Activated CD8-positive, alpha-beta T cell treated with anti-CD3 and anti-CD28 coated beads for 36 hours (primary cell): ENCODE measurements around the gene NRXN3. TPM values are rescaled to one million over a fixed set of nuclear protein-coding genes. Genes with fewer than 3 reads are reported as not detected.

Experiments
- ATAC-seq: fragments of 200-7000 bp; cut with Tn5 transposase; one replicate; pipeline ENCODE4 v1.10.0; 2021; ENCODE audit warnings: mild to moderate bottlenecking, moderate library complexity
- CTCF ChIA-PET: fragments of 350-600 bp; sonication (Branson Sonifier 250); formaldehyde crosslinking; loops from one replicate; lab custom pipeline; 2021; ENCODE audit warnings: antibody characterized with exemption; lab: Charles Lee
- POLR2A ChIA-PET: fragments of 350-600 bp; sonication (Branson Sonifier 250); formaldehyde crosslinking; loops from one replicate; lab custom pipeline; 2021; ENCODE audit warnings: antibody characterized with exemption; lab: Charles Lee
- DNase-seq: peaks from one replicate; pipeline ENCODE4 v3.0.0-alpha.2; 2020
- H3K27ac Mint-ChIP-seq: one replicate; pipeline ENCODE4 v1.8.0; 2021; ENCODE audit warnings: mild to moderate bottlenecking, mixed read lengths
- H3K27me3 Mint-ChIP-seq: one replicate; pipeline ENCODE4 v1.8.0; 2021; ENCODE audit warnings: mixed read lengths
- H3K36me3 Mint-ChIP-seq: one replicate; pipeline ENCODE4 v1.8.0; 2021; ENCODE audit warnings: low read depth, mixed read lengths
- H3K4me1 Mint-ChIP-seq: one replicate; pipeline ENCODE4 v1.8.0; 2021; ENCODE audit warnings: low read depth, mixed read lengths
- H3K4me3 Mint-ChIP-seq: one replicate; pipeline ENCODE4 v1.8.0; 2021; ENCODE audit warnings: mild to moderate bottlenecking, moderate library complexity, mixed read lengths
- H3K9me3 Mint-ChIP-seq: one replicate; pipeline ENCODE4 v1.8.0; 2021; ENCODE audit warnings: mixed read lengths
- CTCF ChIP-seq: fragments of 200-600 bp; IDR thresholded peaks from one replicate; pipeline ENCODE4 v1.8.0; 2022; ENCODE audit warnings: antibody characterized with exemption, mild to moderate bottlenecking
- intact Hi-C: fragments of 100-400 bp; cut with micrococcal nuclease; formaldehyde crosslinking; loops from one replicate; pipeline ENCODE4 v1.10.0; 2022
- total RNA-seq, 2 experiments: library from RNA; stranded (reverse); gene quantifications; one replicate each; pipeline ENCODE4 v1.2.3, GENCODE V29; 2021

NRXN3 gene
- total RNA-seq, 2 experiments from 2014 or later: not detected

DNA sequence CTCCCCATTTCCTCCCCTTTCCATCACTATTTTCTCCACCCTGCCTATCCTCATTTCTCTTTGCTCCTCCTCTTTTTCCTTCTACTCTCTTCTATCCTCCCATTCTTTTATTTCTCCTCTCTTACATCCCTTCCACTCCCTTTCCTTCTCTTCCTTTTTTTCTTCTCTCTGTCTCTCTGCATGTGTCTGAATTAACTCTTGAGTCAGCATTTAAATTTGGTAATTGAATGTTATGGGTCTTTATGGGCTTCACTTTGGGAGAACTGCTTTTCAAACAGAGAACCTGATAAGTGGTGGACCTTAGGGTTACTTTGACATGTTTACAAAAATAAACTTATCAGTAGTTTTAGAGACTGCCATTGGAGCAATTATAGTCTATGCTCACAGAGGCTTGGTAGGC, 992.7 kb downstream of the NRXN3 start:
- H3K27me3 Mint-ChIP-seq: no peaks in the 10 kb centered on the region
- no peaks in the 10 kb centered on the region for H3K36me3 Mint-ChIP-seq
- intact Hi-C loops: no loop called here
- no peak for ATAC-seq
- H3K4me3 Mint-ChIP-seq: no peak overlapping the region
- DNase-seq: no peak
- CTCF ChIA-PET: no interaction called here
- TF ChIP-seq CTCF: no peak
- H3K27ac Mint-ChIP-seq: no peak overlapping the region
- no peaks in the 10 kb centered on the region for H3K4me1 Mint-ChIP-seq
- peaks cover 12% of the 10 kb centered on the region for H3K9me3 Mint-ChIP-seq
- POLR2A ChIA-PET: no interaction called here

DNA sequence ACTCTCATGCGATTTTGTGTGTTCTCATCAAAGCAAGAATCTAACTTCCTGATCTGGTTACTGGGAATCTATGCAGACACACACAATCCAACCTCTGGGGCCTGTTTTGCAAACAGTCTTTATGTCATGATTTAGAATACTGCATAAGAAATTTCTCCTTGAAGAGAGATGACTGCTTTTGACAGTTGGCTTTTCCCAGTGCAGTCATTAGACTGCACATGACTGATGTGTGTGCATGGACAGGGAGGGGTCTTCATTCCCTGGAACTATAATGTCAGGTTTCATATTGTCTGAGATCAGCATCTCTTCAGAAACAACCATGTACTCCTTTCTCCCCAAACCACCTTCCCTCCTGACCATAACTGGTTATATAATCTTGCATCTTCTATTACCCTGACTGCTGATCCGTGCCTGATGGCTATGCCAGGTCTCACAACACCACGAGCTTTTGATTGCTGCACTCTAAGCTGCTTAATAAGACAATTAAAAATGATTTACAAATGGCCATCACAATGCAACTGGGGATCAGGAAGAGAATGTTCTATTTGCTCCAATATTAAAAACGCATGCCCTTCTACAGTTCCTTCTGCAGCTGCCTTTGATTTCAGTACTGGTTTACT, 995.4 kb downstream of the NRXN3 start:
- intact Hi-C loops: no loop called here
- ATAC-seq (no peak), DNase-seq (no peak)
- Mint-ChIP-seq H3K4me1 (no peaks in the 10 kb centered on the region), H3K4me3 (no peak overlapping the region), H3K27ac (no peak overlapping the region), H3K9me3 (peaks cover 12% of the 10 kb centered on the region), H3K27me3 (no peaks in the 10 kb centered on the region), H3K36me3 (no peaks in the 10 kb centered on the region)
- ChIA-PET CTCF (no interaction called here), POLR2A (no interaction called here)
- no peak for TF ChIP-seq CTCF

DNA sequence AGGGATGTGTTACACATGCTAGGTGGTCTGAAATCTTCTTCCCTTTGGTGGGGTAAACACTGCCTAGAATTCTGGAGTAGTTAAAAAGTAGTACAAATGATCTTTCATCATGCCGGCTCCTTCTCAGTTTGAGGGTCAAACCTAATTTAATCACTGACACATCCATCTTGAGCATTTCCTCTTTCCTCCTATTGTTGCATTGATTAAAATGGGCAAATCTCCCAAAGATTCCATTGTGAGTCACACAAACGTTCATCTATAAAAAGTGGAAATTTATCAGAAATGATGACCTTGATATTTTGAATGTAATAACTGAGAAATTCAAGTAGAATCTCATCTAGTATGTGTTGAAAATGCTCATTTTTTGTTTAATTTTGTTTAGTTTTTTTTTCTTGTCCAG, 996.0 kb downstream of the NRXN3 start:
- intact Hi-C loops: no loop called here
- Mint-ChIP-seq H3K27me3 (no peaks in the 10 kb centered on the region), H3K27ac (no peak overlapping the region), H3K4me3 (no peak overlapping the region), H3K36me3 (no peaks in the 10 kb centered on the region), H3K4me1 (no peaks in the 10 kb centered on the region), H3K9me3 (peaks cover 12% of the 10 kb centered on the region)
- ChIA-PET POLR2A (no interaction called here), CTCF (no interaction called here)
- DNase-seq (no peak), ATAC-seq (no peak)
- no peak for TF ChIP-seq CTCF

DNA sequence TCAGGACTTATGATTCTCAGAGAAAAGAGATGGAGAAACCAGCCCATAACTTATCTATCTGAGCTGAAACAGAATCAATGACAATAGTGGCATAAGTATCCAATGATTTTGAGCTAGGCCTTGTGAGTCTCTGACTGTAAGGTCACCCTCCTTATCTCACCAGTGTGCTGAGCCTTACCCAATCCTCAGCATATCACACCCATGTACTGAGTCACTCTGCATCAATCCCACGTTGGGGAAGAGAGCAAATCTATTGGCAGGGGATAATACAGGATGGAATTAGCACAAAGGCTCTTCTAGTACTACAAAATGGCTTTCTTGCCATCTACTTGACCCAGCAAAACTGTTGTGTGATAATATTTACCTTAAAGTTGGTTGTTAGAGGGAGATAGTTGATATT, 997.8 kb downstream of the NRXN3 start:
- intact Hi-C loops: no loop called here
- ChIA-PET CTCF (no interaction called here), POLR2A (no interaction called here)
- Mint-ChIP-seq H3K4me1 (no peaks in the 10 kb centered on the region), H3K27ac (no peak overlapping the region), H3K9me3 (peaks cover 2% of the 10 kb centered on the region), H3K4me3 (no peak overlapping the region), H3K27me3 (no peaks in the 10 kb centered on the region), H3K36me3 (no peaks in the 10 kb centered on the region)
- DNase-seq (no peak), ATAC-seq (no peak)
- no peak for TF ChIP-seq CTCF

DNA sequence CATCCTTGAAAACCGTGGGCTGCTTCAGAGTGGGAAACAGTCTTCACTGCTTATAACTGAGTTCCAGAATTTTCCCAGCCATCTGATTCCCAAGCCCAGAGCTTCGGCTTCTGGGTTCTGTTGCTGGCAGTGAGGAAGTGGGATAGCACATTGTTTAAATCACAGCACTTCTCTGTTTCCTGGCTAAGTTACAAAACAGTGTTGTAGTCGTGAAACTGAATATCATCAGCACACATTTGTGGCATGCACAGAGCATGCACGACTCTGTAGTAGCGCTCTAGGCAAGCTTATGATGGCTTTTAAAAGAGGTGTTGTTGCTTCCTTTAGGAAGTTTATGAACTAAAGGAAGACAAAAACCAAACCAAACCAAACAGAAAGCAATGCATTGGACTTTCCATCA, 1005.5 kb downstream of the NRXN3 start:
- Mint-ChIP-seq H3K4me1 (no peaks in the 10 kb centered on the region), H3K27me3 (no peaks in the 10 kb centered on the region), H3K27ac (no peak overlapping the region), H3K4me3 (no peak overlapping the region), H3K36me3 (no peaks in the 10 kb centered on the region), H3K9me3 (no peaks in the 10 kb centered on the region)
- DNase-seq (no peak), ATAC-seq (no peak)
- POLR2A ChIA-PET: no interaction called here
- intact Hi-C loops: no loop called here
- TF ChIP-seq CTCF: no peak
- CTCF ChIA-PET: no interaction called here
